B cell (primary cell): ENCODE results near the gene NFE2L1. TPM values are rescaled to one million over a fixed set of nuclear protein-coding genes. Genes with fewer than 3 reads are reported as not detected.

ENCODE experiments used
- ATAC-seq: fragments of 200-7000 bp; cut with Tn5 transposase; one replicate; pipeline ENCODE4 v1.10.0; 2021; ENCODE audit warnings: low read depth, mild to moderate bottlenecking, moderate number of reproducible peaks, moderate library complexity
- CTCF ChIA-PET: fragments of 350-600 bp; sonication (Branson Sonifier 250); formaldehyde crosslinking; loops from one replicate; lab custom pipeline; 2021; ENCODE audit warnings: antibody characterized with exemption, inconsistent platforms; lab: Charles Lee
- POLR2A ChIA-PET: fragments of 350-600 bp; sonication (Branson Sonifier 250); formaldehyde crosslinking; loops from one replicate; lab custom pipeline; 2021; ENCODE audit warnings: antibody characterized with exemption; lab: Charles Lee
- DNase-seq: peaks from one replicate; pipeline ENCODE4 v3.0.0; 2013
- H2AFZ ChIP-seq: 2 replicates; pipeline ENCODE4 v1.6.1; 2012; ENCODE audit warnings: mild to moderate bottlenecking, low read depth, low read length; ENCODE audit not compliant: insufficient read depth, poor library complexity, severe bottlenecking
- H3K27ac ChIP-seq, 2 donors: 1 replicate in 1 of 2; 2 replicates in 1 of 2; pipeline ENCODE4 v1.5.1; 2012 to 2013; ENCODE audit warnings: low read length in 2 of 2, mild to moderate bottlenecking in 2 of 2, moderate library complexity in 1 of 2
- H3K27me3 ChIP-seq, 4 experiments: fragments of 200-600 bp in 1 of 4; sonication (generic) in 1 of 4; replicated peaks in 1 of 4; 1 replicate in 2 of 4; 2 replicates in 2 of 4; pipeline versions ENCODE4 v1.6.1 to v1.7.0; 2013 to 2016; ENCODE audit warnings: low read length in 3 of 4, mild to moderate bottlenecking in 2 of 4, mixed read lengths in 1 of 4, moderate library complexity in 1 of 4; ENCODE audit not compliant: insufficient read depth in 4 of 4, control insufficient read depth in 3 of 4; ENCODE audit errors: control extremely low read depth in 1 of 4
- H3K36me3 ChIP-seq, 2 experiments: replicated peaks in 1 of 2; 1 replicate in 1 of 2; 2 replicates in 1 of 2; pipeline versions ENCODE4 v1.6.1 to v1.7.1; 2013; ENCODE audit warnings: low read length in 1 of 2; ENCODE audit not compliant: insufficient read depth in 2 of 2, control insufficient read depth in 1 of 2; ENCODE audit errors: control extremely low read depth in 1 of 2, extremely low read depth in 1 of 2
- H3K4me1 ChIP-seq, 2 donors: fragments of 200-600 bp in 1 of 2; sonication (generic) in 1 of 2; 1 replicate in 1 of 2; 2 replicates in 1 of 2; pipeline versions ENCODE4 v1.5.1 to v1.6.1; 2013 to 2017; ENCODE audit warnings: low read length in 2 of 2; ENCODE audit not compliant: control insufficient read depth in 2 of 2, insufficient read depth in 2 of 2
- H3K4me2 ChIP-seq: replicated peaks from 2 replicates; pipeline ENCODE3; 2012; ENCODE audit warnings: mild to moderate bottlenecking, low read depth, low read length; ENCODE audit not compliant: poor library complexity, severe bottlenecking
- H3K4me3 ChIP-seq, 5 experiments: fragments of 200-600 bp in 1 of 5; sonication (generic) in 1 of 5; 1 replicate in 3 of 5; 2 replicates in 2 of 5; pipeline versions ENCODE4 v1.5.1 to v1.7.0; 2011 to 2016; ENCODE audit warnings: low read length in 4 of 5, mild to moderate bottlenecking in 4 of 5, low read depth in 2 of 5, control low read depth in 1 of 5, moderate library complexity in 1 of 5; ENCODE audit not compliant: insufficient read depth in 1 of 5; ENCODE audit errors: control extremely low read depth in 1 of 5, extremely low read depth in 1 of 5
- H3K79me2 ChIP-seq: fragments of 200-600 bp; sonication (generic); one replicate; pipeline ENCODE4 v1.6.0; 2016; ENCODE audit warnings: low read length; ENCODE audit not compliant: control insufficient read depth, insufficient read depth
- H3K9ac ChIP-seq: fragments of 200-600 bp; sonication (generic); 2 replicates; pipeline ENCODE4 v1.6.1; 2017; ENCODE audit warnings: mild to moderate bottlenecking, low read length, moderate library complexity
- H3K9me3 ChIP-seq, 3 donors: one replicate each; pipeline versions ENCODE4 v1.6.1 to v1.7.1; 2013; ENCODE audit warnings: low read length in 2 of 3; ENCODE audit not compliant: control insufficient read depth in 2 of 3, insufficient read depth in 1 of 3; ENCODE audit errors: control extremely low read depth in 1 of 3
- H4K20me1 ChIP-seq: 2 replicates; pipeline ENCODE4 v1.6.0; 2012; ENCODE audit warnings: mild to moderate bottlenecking, low read length; ENCODE audit not compliant: insufficient read depth, control insufficient read depth, poor library complexity, severe bottlenecking
- H3K27ac Mint-ChIP-seq: one replicate; pipeline ENCODE4 v1.8.0; 2021; ENCODE audit warnings: mixed read lengths
- H3K27me3 Mint-ChIP-seq: one replicate; pipeline ENCODE4 v1.8.0; 2021; ENCODE audit warnings: mixed read lengths
- H3K4me1 Mint-ChIP-seq: one replicate; pipeline ENCODE4 v1.8.0; 2021; ENCODE audit warnings: mixed read lengths
- H3K4me3 Mint-ChIP-seq: one replicate; pipeline ENCODE4 v1.8.0; 2021; ENCODE audit warnings: mixed read lengths
- H3K9me3 Mint-ChIP-seq: one replicate; pipeline ENCODE4 v1.8.0; 2022; ENCODE audit warnings: mixed read lengths; ENCODE audit not compliant: insufficient read depth
- CTCF ChIP-seq: fragments of 200-600 bp; IDR thresholded peaks from one replicate; pipeline ENCODE4 v1.8.0; 2022; ENCODE audit warnings: antibody characterized with exemption, mild to moderate bottlenecking
- EZH2 ChIP-seq: IDR thresholded peaks from 2 replicates; pipeline ENCODE4 v1.6.1; 2012; ENCODE audit warnings: borderline replicate concordance, low read depth, mild to moderate bottlenecking, moderate library complexity, low read length; ENCODE audit not compliant: insufficient read depth, poor library complexity, severe bottlenecking
- WGBS: methylation state at CpG from one replicate; pipeline ENCODE4 v1.1.5; 2013; ENCODE audit warnings: missing lambda C conversion rate; ENCODE audit not compliant: insufficient coverage; 5-methylcytosine and 5-hydroxymethylcytosine counted together
- intact Hi-C: fragments of 100-400 bp; cut with micrococcal nuclease; formaldehyde crosslinking; loops from one replicate; pipeline ENCODE4 v1.10.0; 2022
- polyA plus RNA-seq: library from polyadenylated mRNA; depleted of rRNA; stranded (reverse); fragments of >200 nt; gene quantifications from 2 replicates; pipeline ENCODE4 v1.2.3, GENCODE V29; 2012
- total RNA-seq, 2 donors: library from RNA; stranded (reverse); fragments of 120-200 nt in 1 of 2; gene quantifications; 1 replicate in 1 of 2; 2 replicates in 1 of 2; pipeline versions ENCODE4 v1.2.3 to v1.2.4, GENCODE V29; 2013 to 2022

NFE2L1 gene
- total and polyA plus RNA-seq, 2 donors (not counting 1 experiment from before 2014, with no cell fraction given): 25.2 to 66.4 TPM

- peaks cover 0 to 15% of the 10 kb centered on the region in 2 experiments for H3K36me3 ChIP-seq
- TF ChIP-seq CTCF: no peak
- no peak for TF ChIP-seq EZH2
- H2AFZ ChIP-seq: no peak overlapping the region
- H3K4me2 ChIP-seq: no peak overlapping the region
- Mint-ChIP-seq H3K27me3 (no peaks in the 10 kb centered on the region), H3K4me1 (peaks cover 13% of the 10 kb centered on the region), H3K4me3 (no peak overlapping the region), H3K9me3 (no peaks in the 10 kb centered on the region), H3K27ac (no peak overlapping the region)
- peaks cover 0 to 4% of the 10 kb centered on the region in 2 donors for H3K4me1 ChIP-seq
- WGBS: 96% methylated on average over 4 of the region's 11 CpGs
- no peak for ATAC-seq
- H4K20me1 ChIP-seq: peaks cover 34% of the 10 kb centered on the region
- intact Hi-C loops: no loop called here
- peaks cover 88% of the 10 kb centered on the region for H3K79me2 ChIP-seq
- H3K9me3 ChIP-seq: no peaks in the 10 kb centered on the region
- H3K27ac ChIP-seq: no peak overlapping the region
- no peak overlapping the region for H3K4me3 ChIP-seq
- CTCF ChIA-PET: interaction anchor here (1.1 to 3.1 kb wide), 4 partner anchors 19 to 500 kb away, joined by 3 to 10 read pairs (median 4); partner anchors contain the start of gene HOXB5
- H3K9ac ChIP-seq: no peak overlapping the region
- H3K27me3 ChIP-seq: no peaks in the 10 kb centered on the region
- POLR2A ChIA-PET: no interaction called here
- DNase-seq: no peak
These were observed 45.3 kb downstream of the NFE2L1 start for GRCh38 chr17:48093341-48094045.

GRCh38 chr17:48095611-48096010 lies 47.5 kb downstream of the NFE2L1 start:
- WGBS: 93% methylated on average over 3 of the region's 4 CpGs
- ATAC-seq: no peak
- H3K36me3 ChIP-seq: peaks cover 0 to 15% of the 10 kb centered on the region in 2 experiments
- H3K27ac ChIP-seq: no peak overlapping the region
- H3K9me3 ChIP-seq: no peaks in the 10 kb centered on the region
- intact Hi-C loops: no loop called here
- peaks cover 100% of the 10 kb centered on the region for H3K79me2 ChIP-seq
- no peak overlapping the region for H3K4me3 ChIP-seq
- H3K4me3 Mint-ChIP-seq: no peak overlapping the region
- H3K27me3 ChIP-seq: no peaks in the 10 kb centered on the region
- H4K20me1 ChIP-seq: peaks cover 29% of the 10 kb centered on the region
- ChIA-PET POLR2A (no interaction called here), CTCF (interaction anchor here (0.8 to 4.3 kb wide), 7 partner anchors 13 to 36 kb away, joined by 3 to 24 read pairs (median 3); partner anchors contain the start of gene SNX11)
- H3K4me2 ChIP-seq: no peak overlapping the region
- H3K27ac Mint-ChIP-seq: no peak overlapping the region
- no peak for TF ChIP-seq CTCF
- TF ChIP-seq EZH2: no peak
- peaks cover 18% of the 10 kb centered on the region for H3K4me1 Mint-ChIP-seq
- no peaks in the 10 kb centered on the region for H3K27me3 Mint-ChIP-seq
- H3K9me3 Mint-ChIP-seq: no peaks in the 10 kb centered on the region
- DNase-seq: no peak
- H3K4me1 ChIP-seq: peaks cover 6 to 10% of the 10 kb centered on the region in 2 donors
- no peak overlapping the region for H2AFZ ChIP-seq
- H3K9ac ChIP-seq: no peak overlapping the region
